Embryonic facial prominence (tissue), 1 donor: ENCODE data around the gene HACE1.
A peak's percentile ranks its signal among the peaks of the same experiment; 100 is the strongest.
"Not testable (repeated sequence)": the region's sequence is repeated elsewhere in the genome, so short reads cannot be mapped to it uniquely, and the experiment has no call there.

Experiments
- DNase-seq: peaks from one replicate; pipeline ENCODE4 v3.0.0-alpha.2; 2016; ENCODE audit errors: extremely low spot score

Gene HACE1

GRCh38 chr6:104829183-104829958, 30.3 kb downstream of the HACE1 start:
- DNase-seq, result no peak

- DNase-seq, result no peak
Measured at GRCh38 chr6:104828478-104828877, 31.2 kb downstream of the HACE1 start.

GRCh38 chr6:104820820-104821219, 38.9 kb downstream of the HACE1 start:
- DNase-seq, result not testable (repeated sequence)

- DNase-seq, result no peak
Measured at GRCh38 chr6:104816125-104816524, 43.6 kb downstream of the HACE1 start.

GRCh38 chr6:104814743-104815142, 45.0 kb downstream of the HACE1 start:
- DNase-seq, result no peak

- no peak for DNase-seq
Measured at GRCh38 chr6:104813552-104813951, 46.2 kb downstream of the HACE1 start.

GRCh38 chr6:104809116-104809515, 50.6 kb downstream of the HACE1 start:
- no peak for DNase-seq

- DNase-seq, result not testable (repeated sequence)
Measured at GRCh38 chr6:104805335-104805734, 54.4 kb downstream of the HACE1 start.

GRCh38 chr6:104799134-104799657, 60.5 kb downstream of the HACE1 start:
- DNase-seq, result no peak

GRCh38 chr6:104796031-104796785, 63.5 kb downstream of the HACE1 start:
- no peak for DNase-seq

- DNase-seq, result no peak
Measured at GRCh38 chr6:104795363-104795762, 64.4 kb downstream of the HACE1 start.

- no peak for DNase-seq
Measured at GRCh38 chr6:104789770-104790190, 69.9 kb downstream of the HACE1 start.

GRCh38 chr6:104788400-104788799, 71.3 kb downstream of the HACE1 start:
- no peak for DNase-seq

GRCh38 chr6:104787305-104787704, 72.4 kb downstream of the HACE1 start:
- DNase-seq, result no peak

- no peak for DNase-seq
Measured at GRCh38 chr6:104784884-104785283, 74.8 kb downstream of the HACE1 start.

GRCh38 chr6:104771258-104771832, 88.4 kb downstream of the HACE1 start:
- DNase-seq, result peak; percentile 56

GRCh38 chr6:104768906-104769305, 90.8 kb downstream of the HACE1 start:
- DNase-seq, result no peak

GRCh38 chr6:104766595-104766994, 93.1 kb downstream of the HACE1 start:
- no peak for DNase-seq

- DNase-seq, result no peak
Measured at GRCh38 chr6:104754788-104755409, 104.8 kb downstream of the HACE1 start.

GRCh38 chr6:104753251-104753650, 106.5 kb downstream of the HACE1 start:
- no peak for DNase-seq

GRCh38 chr6:104750449-104750848, 109.3 kb downstream of the HACE1 start:
- DNase-seq, result no peak

- not testable (repeated sequence) for DNase-seq
Measured at GRCh38 chr6:104739124-104739523, 120.6 kb downstream of the HACE1 start.
